Naive thymus-derived CD4-positive, alpha-beta T cell (primary cell): ENCODE data around the gene TYW1B. TPM values are rescaled to one million over a fixed set of nuclear protein-coding genes. Genes with fewer than 3 reads are reported as not detected.
"Not testable (repeated sequence)": the region's sequence is repeated elsewhere in the genome, so short reads cannot be mapped to it uniquely, and the experiment has no call there.

ENCODE experiments used
- ATAC-seq: fragments of 150-1000 bp; cut with Tn5 transposase; 2 replicates; pipeline ENCODE4 v1.10.0; 2021; ENCODE audit warnings: mild to moderate bottlenecking, moderate library complexity
- CTCF ChIA-PET: fragments of 350-600 bp; sonication (Branson Sonifier 250); formaldehyde crosslinking; loops from one replicate; lab custom pipeline; 2021; ENCODE audit warnings: antibody characterized with exemption; lab: Charles Lee
- POLR2A ChIA-PET: fragments of 350-600 bp; sonication (Branson Sonifier 250); formaldehyde crosslinking; loops from one replicate; lab custom pipeline; 2021; ENCODE audit warnings: antibody characterized with exemption, inconsistent platforms; lab: Charles Lee
- DNase-seq, 9 donors: peaks; one replicate each; pipeline versions ENCODE4 v3.0.0 to v3.0.0-alpha.2; 2020 to 2022; ENCODE audit warnings: mixed read lengths in 1 of 9
- H3K27ac ChIP-seq: one replicate; pipeline ENCODE4 v1.7.0; 2013; ENCODE audit warnings: mild to moderate bottlenecking, low read depth, low read length, moderate library complexity
- H3K27me3 ChIP-seq, 2 donors: one replicate each; pipeline ENCODE4 v1.7.0; 2013; ENCODE audit warnings: low read length in 2 of 2, mild to moderate bottlenecking in 2 of 2, moderate library complexity in 2 of 2; ENCODE audit not compliant: control insufficient read depth in 2 of 2, insufficient read depth in 2 of 2
- H3K36me3 ChIP-seq, 3 experiments: 1 replicate in 2 of 3; 2 replicates in 1 of 3; pipeline ENCODE4 v1.7.0; 2013; ENCODE audit warnings: low read length in 3 of 3, mild to moderate bottlenecking in 3 of 3, moderate library complexity in 1 of 3; ENCODE audit not compliant: insufficient read depth in 3 of 3, control insufficient read depth in 2 of 3
- H3K4me1 ChIP-seq, 2 donors: one replicate each; pipeline ENCODE4 v1.7.0; 2013; ENCODE audit warnings: low read length in 2 of 2, mild to moderate bottlenecking in 2 of 2, moderate library complexity in 1 of 2; ENCODE audit not compliant: control insufficient read depth in 2 of 2, insufficient read depth in 2 of 2
- H3K4me3 ChIP-seq: 2 replicates; pipeline ENCODE4 v1.7.0; 2013; ENCODE audit warnings: mild to moderate bottlenecking, low read length
- H3K9me3 ChIP-seq, 3 experiments: 1 replicate in 2 of 3; 2 replicates in 1 of 3; pipeline ENCODE4 v1.7.0; 2013; ENCODE audit warnings: low read length in 3 of 3; ENCODE audit not compliant: control insufficient read depth in 2 of 3
- H3K27ac Mint-ChIP-seq, 9 donors: one replicate each; pipeline ENCODE4 v1.8.0; 2020 to 2022; ENCODE audit warnings: mixed read lengths in 9 of 9, mild to moderate bottlenecking in 8 of 9, moderate library complexity in 5 of 9, inconsistent platforms in 2 of 9
- H3K27me3 Mint-ChIP-seq, 5 donors: one replicate each; pipeline ENCODE4 v1.8.0; 2021 to 2022; ENCODE audit warnings: mixed read lengths in 5 of 5, mild to moderate bottlenecking in 1 of 5
- H3K36me3 Mint-ChIP-seq, 5 donors: one replicate each; pipeline ENCODE4 v1.8.0; 2020 to 2022; ENCODE audit warnings: mixed read lengths in 5 of 5, mild to moderate bottlenecking in 3 of 5, inconsistent platforms in 1 of 5
- H3K4me1 Mint-ChIP-seq, 7 donors: one replicate each; pipeline ENCODE4 v1.8.0; 2020 to 2022; ENCODE audit warnings: mixed read lengths in 7 of 7, mild to moderate bottlenecking in 3 of 7, inconsistent platforms in 1 of 7
- H3K4me3 Mint-ChIP-seq, 10 donors: one replicate each; pipeline ENCODE4 v1.8.0; 2020 to 2022; ENCODE audit warnings: mild to moderate bottlenecking in 10 of 10, mixed read lengths in 10 of 10, moderate library complexity in 6 of 10, inconsistent platforms in 2 of 10
- H3K9me3 Mint-ChIP-seq, 11 donors: one replicate each; pipeline ENCODE4 v1.8.0; 2020 to 2022; ENCODE audit warnings: mixed read lengths in 11 of 11, mild to moderate bottlenecking in 4 of 11, inconsistent platforms in 1 of 11, moderate library complexity in 1 of 11
- intact Hi-C, 2 donors: fragments of 100-400 bp; cut with micrococcal nuclease; formaldehyde crosslinking; loops; one replicate each; pipeline ENCODE4 v1.15.1; 2023
- polyA plus RNA-seq, 2 donors: library from polyadenylated mRNA; unstranded; fragments of 300-500 nt; fragmentation: Illumina TruSeq; gene quantifications; one replicate each; pipeline ENCODE4 v1.2.3, GENCODE V29; 2021
- total RNA-seq, 6 experiments: library from RNA in 5 of 6; stranded (reverse) in 5 of 6; gene quantifications; 1 replicate in 5 of 6; 2 replicates in 1 of 6; pipeline ENCODE4 v1.2.3 and lab custom pipeline; 2021 to 2026

The TYW1B gene
- total and polyA plus RNA-seq, 7 experiments from 2014 or later = 1.2 to 8.2 (median 5.4) TPM

- H3K27ac ChIP-seq, H3K4me3 Mint-ChIP-seq, H3K9me3 ChIP-seq, H3K27me3 ChIP-seq, H3K27ac Mint-ChIP-seq, H3K36me3 ChIP-seq, H3K4me1 ChIP-seq, DNase-seq, H3K4me3 ChIP-seq, ATAC-seq, H3K27me3 Mint-ChIP-seq, intact Hi-C loops, POLR2A ChIA-PET: not testable (repeated sequence)
- H3K9me3 Mint-ChIP-seq = peaks cover 5 to 24% (median 8%) of the 10 kb centered on the region in 11 donors
- CTCF ChIA-PET = interaction anchor here (0.6 kb wide), 1 partner anchor 207 kb away, joined by 8 read pairs; no protein-coding TSS in a partner anchor
- peaks cover 0 to 14% (median 0%) of the 10 kb centered on the region in 7 donors for H3K4me1 Mint-ChIP-seq
- peaks cover 18 to 66% (median 58%) of the 10 kb centered on the region in 5 donors for H3K36me3 Mint-ChIP-seq
These were observed 209.4 kb downstream of the TYW1B start for GRCh38 chr7:72618435-72619180.

- H3K9me3 Mint-ChIP-seq, H3K4me3 Mint-ChIP-seq, H3K27ac ChIP-seq, H3K4me1 Mint-ChIP-seq, H3K9me3 ChIP-seq, H3K36me3 ChIP-seq, H3K27me3 Mint-ChIP-seq, H3K4me3 ChIP-seq, CTCF ChIA-PET, POLR2A ChIA-PET, DNase-seq, ATAC-seq, H3K4me1 ChIP-seq, H3K27ac Mint-ChIP-seq, intact Hi-C loops, H3K27me3 ChIP-seq: not testable (repeated sequence)
- peaks cover 5 to 67% (median 57%) of the 10 kb centered on the region in 5 donors for H3K36me3 Mint-ChIP-seq
These were observed 218.2 kb downstream of the TYW1B start for GRCh38 chr7:72609761-72610160.

- intact Hi-C loops, H3K4me1 ChIP-seq, H3K27me3 ChIP-seq, DNase-seq, CTCF ChIA-PET, ATAC-seq, H3K27me3 Mint-ChIP-seq, H3K9me3 Mint-ChIP-seq, POLR2A ChIA-PET, H3K36me3 ChIP-seq, H3K4me1 Mint-ChIP-seq, H3K4me3 ChIP-seq, H3K9me3 ChIP-seq, H3K4me3 Mint-ChIP-seq, H3K27ac ChIP-seq: not testable (repeated sequence)
- H3K27ac Mint-ChIP-seq = peak overlapping the region in 2 of 9 donors; percentile 10 to 20
- peaks cover 2 to 72% (median 67%) of the 10 kb centered on the region in 5 donors for H3K36me3 Mint-ChIP-seq
These were observed 220.0 kb downstream of the TYW1B start for GRCh38 chr7:72607988-72608387.

- intact Hi-C loops, ATAC-seq, H3K27ac Mint-ChIP-seq, H3K4me3 Mint-ChIP-seq, DNase-seq, H3K9me3 ChIP-seq, H3K4me1 ChIP-seq, H3K27me3 ChIP-seq, H3K27me3 Mint-ChIP-seq, POLR2A ChIA-PET, H3K4me3 ChIP-seq, CTCF ChIA-PET, H3K9me3 Mint-ChIP-seq, H3K4me1 Mint-ChIP-seq, H3K27ac ChIP-seq, H3K36me3 ChIP-seq: not testable (repeated sequence)
- H3K36me3 Mint-ChIP-seq = peaks cover 4 to 67% (median 61%) of the 10 kb centered on the region in 5 donors
These were observed 222.1 kb downstream of the TYW1B start for GRCh38 chr7:72605863-72606431.

GRCh38 chr7:72604771-72605611, 223.0 kb downstream of the TYW1B start:
- intact Hi-C loops, H3K4me1 Mint-ChIP-seq, H3K36me3 ChIP-seq, H3K27ac Mint-ChIP-seq, ATAC-seq, H3K4me3 Mint-ChIP-seq, CTCF ChIA-PET, POLR2A ChIA-PET, H3K27me3 Mint-ChIP-seq, H3K27ac ChIP-seq, H3K9me3 Mint-ChIP-seq, H3K4me1 ChIP-seq, H3K9me3 ChIP-seq, H3K27me3 ChIP-seq, DNase-seq, H3K4me3 ChIP-seq: not testable (repeated sequence)
- H3K36me3 Mint-ChIP-seq = peaks cover 4 to 61% (median 57%) of the 10 kb centered on the region in 5 donors

GRCh38 chr7:72603476-72603875, 224.5 kb downstream of the TYW1B start:
- CTCF ChIA-PET, H3K36me3 ChIP-seq, intact Hi-C loops, H3K4me3 Mint-ChIP-seq, POLR2A ChIA-PET, H3K4me1 ChIP-seq, H3K27ac Mint-ChIP-seq, H3K9me3 ChIP-seq, ATAC-seq, H3K4me3 ChIP-seq, H3K27ac ChIP-seq, H3K9me3 Mint-ChIP-seq, H3K4me1 Mint-ChIP-seq, DNase-seq, H3K27me3 ChIP-seq, H3K27me3 Mint-ChIP-seq: not testable (repeated sequence)
- H3K36me3 Mint-ChIP-seq = peaks cover 4 to 57% (median 49%) of the 10 kb centered on the region in 5 donors
